SK-N-SH treated with all-trans-retinoic acid at 6 μM for 48 hours (cell line): ENCODE data around the gene C8A.

ENCODE experiments used
- ATAC-seq: fragments of 200-7000 bp; cut with Tn5 transposase; 3 replicates; pipeline ENCODE4 v1.9.1; 2020; ENCODE audit warnings: mild to moderate bottlenecking, moderate library complexity
- ARNTL ChIP-seq: fragments of 450-650 bp; formaldehyde crosslinking; IDR thresholded peaks from 2 replicates; pipeline ENCODE4 v1.5.0; 2020; ENCODE audit warnings: low read depth, mild to moderate bottlenecking, moderate library complexity, borderline replicate concordance
- BACH2 ChIP-seq: fragments of 250-450 bp; sonication (Bioruptor Pico); IDR thresholded peaks from 2 replicates; pipeline ENCODE4 v1.9.0; 2021; ENCODE audit warnings: mild to moderate bottlenecking, borderline replicate concordance
- CSDC2 ChIP-seq: fragments of 250-450 bp; sonication (Bioruptor Pico); IDR thresholded peaks from 2 replicates; pipeline ENCODE4 v1.5.0; 2020; ENCODE audit warnings: mild to moderate bottlenecking, moderate library complexity
- CSRNP3 ChIP-seq: fragments of 250-450 bp; sonication (Bioruptor Pico); IDR thresholded peaks from 2 replicates; pipeline ENCODE4 v1.5.1; 2021; ENCODE audit warnings: mild to moderate bottlenecking, moderate library complexity
- ESRRG ChIP-seq: fragments of 250-450 bp; sonication (Bioruptor Pico); IDR thresholded peaks from 2 replicates; pipeline ENCODE4 v1.6.1; 2021; ENCODE audit warnings: mild to moderate bottlenecking
- GLIS3 ChIP-seq: fragments of 250-450 bp; sonication (Bioruptor Pico); IDR thresholded peaks from 2 replicates; pipeline ENCODE4 v1.5.0; 2020; ENCODE audit warnings: mild to moderate bottlenecking, moderate library complexity
- ISL1 ChIP-seq: fragments of 250-450 bp; sonication (Bioruptor Pico); IDR thresholded peaks from 2 replicates; pipeline ENCODE4 v2.1.2; 2022; ENCODE audit warnings: mild to moderate bottlenecking, moderate library complexity
- OSR1 ChIP-seq: fragments of 250-450 bp; sonication (Bioruptor Pico); IDR thresholded peaks from 2 replicates; pipeline ENCODE4 v1.8.0; 2022; ENCODE audit warnings: moderate library complexity, mild to moderate bottlenecking, inconsistent platforms
- PATZ1 ChIP-seq: fragments of 250-450 bp; sonication (Bioruptor Pico); IDR thresholded peaks from 2 replicates; pipeline ENCODE4 v1.8.0; 2020; ENCODE audit warnings: mild to moderate bottlenecking, moderate library complexity, borderline replicate concordance
- POU6F1 ChIP-seq: fragments of 250-450 bp; sonication (Bioruptor Pico); IDR thresholded peaks from 2 replicates; pipeline ENCODE4 v1.8.0; 2021; ENCODE audit warnings: low read depth, mild to moderate bottlenecking, moderate library complexity, borderline replicate concordance
- PPARA ChIP-seq: fragments of 250-450 bp; sonication (Bioruptor Pico); IDR thresholded peaks from 2 replicates; pipeline ENCODE4 v1.5.0; 2020; ENCODE audit warnings: mild to moderate bottlenecking, borderline replicate concordance
- RARB ChIP-seq: fragments of 250-450 bp; sonication (Bioruptor Pico); IDR thresholded peaks from 2 replicates; pipeline ENCODE4 v1.8.0; 2021; ENCODE audit warnings: mild to moderate bottlenecking, moderate library complexity
- SNAI2 ChIP-seq: fragments of 250-450 bp; sonication (Bioruptor Pico); IDR thresholded peaks from 2 replicates; pipeline ENCODE4 v1.5.0; 2020; ENCODE audit warnings: mild to moderate bottlenecking, moderate library complexity
- TCF4 ChIP-seq: fragments of 250-450 bp; sonication (Bioruptor Pico); IDR thresholded peaks from 2 replicates; pipeline ENCODE4 v1.8.0; 2021; ENCODE audit warnings: mild to moderate bottlenecking, moderate library complexity, borderline replicate concordance
- TOX ChIP-seq: fragments of 250-450 bp; sonication (Bioruptor Pico); IDR thresholded peaks from 2 replicates; pipeline ENCODE4 v1.8.0; 2021; ENCODE audit warnings: mild to moderate bottlenecking, moderate library complexity, borderline replicate concordance
- TSHZ2 ChIP-seq: fragments of 250-450 bp; sonication (Bioruptor Pico); IDR thresholded peaks from 2 replicates; pipeline ENCODE4 v1.5.0; 2020; ENCODE audit warnings: mild to moderate bottlenecking, moderate library complexity
- ZC3H10 ChIP-seq: fragments of 250-450 bp; sonication (Bioruptor Pico); IDR thresholded peaks from 2 replicates; pipeline ENCODE4 v1.5.1; 2021; ENCODE audit warnings: mild to moderate bottlenecking, moderate library complexity
- ZFP3 ChIP-seq: fragments of 250-450 bp; sonication (Bioruptor Pico); IDR thresholded peaks from 2 replicates; pipeline ENCODE4 v1.5.0; 2020; ENCODE audit warnings: mild to moderate bottlenecking, moderate library complexity
- ZFP30 ChIP-seq: fragments of 450-650 bp; formaldehyde crosslinking; IDR thresholded peaks from 2 replicates; pipeline ENCODE4 v1.5.0; 2022; ENCODE audit warnings: mild to moderate bottlenecking, moderate library complexity
- ZNF565 ChIP-seq: fragments of 450-650 bp; formaldehyde crosslinking; conservative IDR thresholded peaks from 2 replicates; pipeline ENCODE4 v1.5.0; 2020; ENCODE audit warnings: low read depth, mild to moderate bottlenecking, moderate library complexity
- ZNF70 ChIP-seq: fragments of 450-650 bp; formaldehyde crosslinking; IDR thresholded peaks from 2 replicates; pipeline ENCODE4 v1.5.0; 2020; ENCODE audit warnings: mild to moderate bottlenecking, moderate library complexity
- ZNF8 ChIP-seq: fragments of 450-650 bp; formaldehyde crosslinking; IDR thresholded peaks from 2 replicates; pipeline ENCODE4 v1.5.0; 2020; ENCODE audit warnings: mild to moderate bottlenecking, moderate library complexity

The C8A gene

GRCh38 chr1:56833088-56833487 lies 21.5 kb upstream of the C8A start:
- TF ChIP-seq ARNTL (CRISPR knock-in tag) (no peak), CSDC2 (CRISPR knock-in tag) (no peak), BACH2 (no peak), TCF4 (CRISPR knock-in tag) (no peak), ZNF565 (CRISPR knock-in tag) (no peak), ZC3H10 (CRISPR knock-in tag) (no peak), ZFP3 (CRISPR knock-in tag) (no peak), OSR1 (CRISPR knock-in tag) (no peak)
- TF ChIP-seq, all 23 proteins: peak for 0
- no peak for ATAC-seq

GRCh38 chr1:56834137-56834900 lies 20.3 kb upstream of the C8A start:
- TF ChIP-seq CSRNP3 (no peak), ZNF565 (CRISPR knock-in tag) (no peak), ZC3H10 (CRISPR knock-in tag) (no peak), OSR1 (CRISPR knock-in tag) (no peak), GLIS3 (CRISPR knock-in tag) (no peak), ARNTL (CRISPR knock-in tag) (no peak), ZFP30 (CRISPR knock-in tag) (no peak), PPARA (no peak), TOX (CRISPR knock-in tag) (no peak), TSHZ2 (no peak), ZFP3 (CRISPR knock-in tag) (no peak), ZNF70 (CRISPR knock-in tag) (no peak), ISL1 (CRISPR knock-in tag) (no peak), RARB (CRISPR knock-in tag) (no peak), ESRRG (CRISPR knock-in tag) (no peak), BACH2 (no peak), PATZ1 (CRISPR knock-in tag) (no peak), CSDC2 (CRISPR knock-in tag) (no peak)
- no peak for ATAC-seq

GRCh38 chr1:56835657-56836056 lies 18.9 kb upstream of the C8A start:
- ATAC-seq, result no peak
- TF ChIP-seq ZFP3 (CRISPR knock-in tag) (no peak), PPARA (no peak), GLIS3 (CRISPR knock-in tag) (no peak), PATZ1 (CRISPR knock-in tag) (no peak), OSR1 (CRISPR knock-in tag) (no peak), TCF4 (CRISPR knock-in tag) (no peak), ESRRG (CRISPR knock-in tag) (no peak), POU6F1 (CRISPR knock-in tag) (no peak), CSRNP3 (no peak), SNAI2 (CRISPR knock-in tag) (no peak), ZNF70 (CRISPR knock-in tag) (no peak), RARB (CRISPR knock-in tag) (no peak), ZNF8 (no peak), ISL1 (CRISPR knock-in tag) (no peak), CSDC2 (CRISPR knock-in tag) (no peak), ZFP30 (CRISPR knock-in tag) (no peak), BACH2 (no peak)
